HS-27A (cell line): ENCODE data around the gene SEC63.
"Not testable (repeated sequence)": the region's sequence is repeated elsewhere in the genome, so short reads cannot be mapped to it uniquely, and the experiment has no call there.

ENCODE experiments used
- DNase-seq: peaks from one replicate; pipeline ENCODE4 v3.0.0-alpha.2; 2012; ENCODE audit warnings: low read depth, missing footprints

The SEC63 gene

GRCh38 chr6:107957909-107958688 lies at the start of gene SEC63:
Gene SEC63 (minus strand): TSS chr6:107958208. CDS start chr6:107958009, 199 bp downstream.
- DNase-seq, result peak; percentile 62

GRCh38 chr6:108005961-108006360 lies 48.0 kb upstream of the SEC63 start:
- no peak for DNase-seq

- DNase-seq, result no peak
Observed at GRCh38 chr6:108004861-108005260, 46.9 kb upstream of the SEC63 start.

- DNase-seq, result no peak
Observed at GRCh38 chr6:108002365-108003221, 44.6 kb upstream of the SEC63 start.

- no peak for DNase-seq
Observed at GRCh38 chr6:108001696-108002231, 43.8 kb upstream of the SEC63 start.

- not testable (repeated sequence) for DNase-seq
Observed at GRCh38 chr6:108000259-108000658, 42.3 kb upstream of the SEC63 start.

GRCh38 chr6:107999341-107999740 lies 41.3 kb upstream of the SEC63 start:
- DNase-seq, result no peak

GRCh38 chr6:107991772-107992550 lies 34.0 kb upstream of the SEC63 start:
- no peak for DNase-seq

GRCh38 chr6:107991061-107991460 lies 33.1 kb upstream of the SEC63 start:
- DNase-seq, result no peak

GRCh38 chr6:107990587-107990986 lies 32.6 kb upstream of the SEC63 start:
- not testable (repeated sequence) for DNase-seq

GRCh38 chr6:107989166-107990094 lies 31.4 kb upstream of the SEC63 start:
- no peak for DNase-seq

GRCh38 chr6:107988570-107988969 lies 30.6 kb upstream of the SEC63 start:
- no peak for DNase-seq

GRCh38 chr6:107987805-107988204 lies 29.8 kb upstream of the SEC63 start:
- no peak for DNase-seq

GRCh38 chr6:107985701-107986100 lies 27.7 kb upstream of the SEC63 start:
- no peak for DNase-seq

- no peak for DNase-seq
Observed at GRCh38 chr6:107983811-107984210, 25.8 kb upstream of the SEC63 start.

GRCh38 chr6:107982486-107982885 lies 24.5 kb upstream of the SEC63 start:
- no peak for DNase-seq

- DNase-seq, result no peak
Observed at GRCh38 chr6:107981695-107982094, 23.7 kb upstream of the SEC63 start.

- no peak for DNase-seq
Observed at GRCh38 chr6:107977283-107977682, 19.3 kb upstream of the SEC63 start.

- DNase-seq, result no peak
Observed at GRCh38 chr6:107976155-107976783, 18.3 kb upstream of the SEC63 start.

- no peak for DNase-seq
Observed at GRCh38 chr6:107973594-107973993, 15.6 kb upstream of the SEC63 start.
